Breast epithelium (tissue), 3 donors: ENCODE measurements around the gene CIPC.

Source experiments
- CTCF ChIP-seq, 3 donors: fragments of 450-650 bp; IDR thresholded peaks; one replicate each; pipeline ENCODE4 v1.5.1; 2016 to 2017; ENCODE audit warnings: antibody characterized with exemption in 3 of 3, mild to moderate bottlenecking in 3 of 3, moderate library complexity in 3 of 3
- POLR2AphosphoS5 ChIP-seq, 3 donors: sonication (generic); formaldehyde crosslinking; IDR thresholded peaks; one replicate each; pipeline ENCODE4 v1.6.1; 2017; ENCODE audit warnings: antibody characterized with exemption in 3 of 3

- TF ChIP-seq CTCF (IDR thresholded peaks at IDR 0.05) (no peak), POLR2AphosphoS5 (IDR thresholded peaks at IDR 0.05) (no peak)
Measured at GRCh38 chr14:77126461-77126990, 28.5 kb downstream of the CIPC start.
